HepG2 (cell line): ENCODE results near the gene C2. TPM values are rescaled to one million over a fixed set of nuclear protein-coding genes. Genes with fewer than 3 reads are reported as not detected.

Source experiments
- ARNT2 ChIP-seq: sonication (generic); formaldehyde crosslinking; IDR thresholded peaks from 2 replicates; pipeline ENCODE4 v1.8.0; 2022; ENCODE audit warnings: mild to moderate bottlenecking, low read depth, missing genetic modification reagents, moderate library complexity
- ATAD3A ChIP-seq: sonication (generic); formaldehyde crosslinking; IDR thresholded peaks from 2 replicates; pipeline ENCODE4 v1.4.0; 2020; ENCODE audit warnings: missing genetic modification reagents
- FOXM1 ChIP-seq: sonication (generic); formaldehyde crosslinking; IDR thresholded peaks from 2 replicates; pipeline ENCODE4 v1.5.0; 2020; ENCODE audit warnings: missing genetic modification reagents
- GATAD1 ChIP-seq: IDR thresholded peaks from 2 replicates; pipeline ENCODE4 v1.6.1; 2016; ENCODE audit warnings: missing genetic modification reagents, missing compliant biosample characterization
- HINFP ChIP-seq: sonication (generic); formaldehyde crosslinking; IDR thresholded peaks from 2 replicates; pipeline ENCODE4 v1.4.0; 2020; ENCODE audit warnings: low read depth, mild to moderate bottlenecking, missing genetic modification reagents
- HOXA3 ChIP-seq: sonication (generic); formaldehyde crosslinking; IDR thresholded peaks from 2 replicates; pipeline ENCODE4 v1.5.0; 2020; ENCODE audit warnings: missing genetic modification reagents
- NFAT5 ChIP-seq: sonication (generic); formaldehyde crosslinking; IDR thresholded peaks from 2 replicates; pipeline ENCODE4 v1.4.0; 2020; ENCODE audit warnings: missing genetic modification reagents
- NR2C2 ChIP-seq: sonication (generic); formaldehyde crosslinking; IDR thresholded peaks from 2 replicates; pipeline ENCODE4 v1.4.0; 2020; ENCODE audit warnings: missing genetic modification reagents, mild to moderate bottlenecking, moderate library complexity, borderline replicate concordance
- PLRG1 ChIP-seq: fragments of 450-650 bp; conservative IDR thresholded peaks from 2 replicates; pipeline ENCODE4 v1.6.1; 2016
- PRMT3 ChIP-seq: sonication (generic); formaldehyde crosslinking; IDR thresholded peaks from 2 replicates; pipeline ENCODE4 v1.8.1; 2022; ENCODE audit warnings: low read depth, mild to moderate bottlenecking, moderate library complexity, missing genetic modification reagents, borderline replicate concordance
- PTBP1 ChIP-seq: fragments of 200-400 bp; formaldehyde crosslinking; IDR thresholded peaks from 2 replicates; pipeline ENCODE4 v1.6.1; 2018; ENCODE audit warnings: low read length, low read depth; ENCODE audit not compliant: poor library complexity, severe bottlenecking
- RARA ChIP-seq: IDR thresholded peaks from 2 replicates; pipeline ENCODE4 v1.6.1; 2016; ENCODE audit warnings: missing genetic modification reagents, missing compliant biosample characterization
- REPIN1 ChIP-seq: sonication (generic); formaldehyde crosslinking; IDR thresholded peaks from 2 replicates; pipeline ENCODE4 v1.8.0; 2022; ENCODE audit warnings: missing genetic modification reagents, low read depth, mild to moderate bottlenecking, borderline replicate concordance
- SSRP1 ChIP-seq: IDR thresholded peaks from 2 replicates; pipeline ENCODE4 v1.6.1; 2016; ENCODE audit warnings: control low read depth
- TBL1XR1 ChIP-seq: fragments of 150-350 bp; IDR thresholded peaks from 2 replicates; pipeline ENCODE4 v1.6.1; 2014; ENCODE audit warnings: borderline replicate concordance, low read length; ENCODE audit not compliant: partially characterized antibody
- ZNF317 ChIP-seq: sonication (generic); formaldehyde crosslinking; IDR thresholded peaks from 2 replicates; pipeline ENCODE4 v1.5.0; 2020; ENCODE audit warnings: mild to moderate bottlenecking, missing genetic modification reagents
- ZNF326 ChIP-seq: sonication (generic); formaldehyde crosslinking; IDR thresholded peaks from 2 replicates; pipeline ENCODE4 v1.4.0; 2020; ENCODE audit warnings: missing genetic modification reagents, borderline replicate concordance
- ZNF557 ChIP-seq: sonication (generic); formaldehyde crosslinking; IDR thresholded peaks from 2 replicates; pipeline ENCODE4 v1.4.0; 2020; ENCODE audit warnings: missing genetic modification reagents
- ZNF580 ChIP-seq: IDR thresholded peaks from 2 replicates; pipeline ENCODE4 v1.6.1; 2016; ENCODE audit warnings: low read depth, borderline replicate concordance
- ZNF614 ChIP-seq: IDR thresholded peaks from 2 replicates; pipeline ENCODE4 v1.6.1; 2018; ENCODE audit warnings: missing biosample characterization, missing genetic modification reagents, inconsistent platforms, borderline replicate concordance
- ZNF615 ChIP-seq: sonication (generic); formaldehyde crosslinking; IDR thresholded peaks from 2 replicates; pipeline ENCODE4 v1.5.0; 2020; ENCODE audit warnings: mild to moderate bottlenecking, missing genetic modification reagents, borderline replicate concordance
- polyA plus RNA-seq, 8 experiments: library from polyadenylated mRNA; depleted of rRNA in 3 of 8; stranded (reverse) in 7 of 8; unstranded in 1 of 8; fragments of >200 nt; fragmentation: Illumina TruSeq in 4 of 8; extraction: Trizol in 4 of 8; gene quantifications; 2 replicates each; pipeline versions ENCODE4 v1.2.1 to v1.2.3, GENCODE V29; 2011 to 2016; ENCODE audit warnings: low read depth in 4 of 8, missing spikeins in 1 of 8, mixed read lengths in 1 of 8; ENCODE audit not compliant: insufficient read depth in 1 of 8
- total RNA-seq, 5 experiments: library from RNA; depleted of rRNA; stranded (reverse); fragments of >200 nt; fragmentation: Illumina TruSeq; extraction: Trizol; gene quantifications; 2 replicates each; pipeline ENCODE4 v1.2.3, GENCODE V29; 2016; ENCODE audit warnings: low read depth in 1 of 5

The C2 gene
- total and polyA plus RNA-seq, 2 of the 13 experiments (the other 11 are each of a cell fraction or from before 2014, with no cell fraction given): 165 to 307 TPM

- TF ChIP-seq HINFP (0 out of 2 replicates have a peak, but pooled peaks have one; percentile 23), ZNF615 (CRISPR knock-in tag) (no peak), REPIN1 (CRISPR knock-in tag) (peak; percentile 91), HOXA3 (CRISPR knock-in tag) (peak; percentile 90), SSRP1 (CRISPR knock-in tag) (peak; percentile 38; the same call in 1 of the 2 replicates), PRMT3 (no peak), PTBP1 (no peak), ZNF614 (peak; percentile 96), ZNF557 (no peak), ARNT2 (CRISPR knock-in tag) (peak; percentile 87), ATAD3A (CRISPR knock-in tag) (no peak), TBL1XR1 (peak; percentile 91), PLRG1 (no peak), GATAD1 (CRISPR knock-in tag) (peak; percentile 47), ZNF580 (CRISPR knock-in tag) (peak; percentile 56; the same call in 1 of the 2 replicates), ZNF326 (CRISPR knock-in tag) (no peak), NFAT5 (CRISPR knock-in tag) (0 out of 2 replicates have a peak, but pooled peaks have one; percentile 2), ZNF317 (peak; percentile 61; the same call in 1 of the 2 replicates), NR2C2 (CRISPR knock-in tag) (peak; percentile 83), FOXM1 (no peak), RARA (CRISPR knock-in tag) (peak; percentile 89)
Measured at GRCh38 chr6:31945507-31946369, 18.2 kb downstream of the C2 start, which contains the start of gene CFB (continued).
